Lower leg skin (tissue), 3 donors: Measurements from ENCODE around the gene FBN1.

Source experiments
- POLR2A ChIP-seq, 2 donors: fragments of 450-650 bp; IDR thresholded peaks; one replicate each; pipeline ENCODE4 v1.6.1; 2016 to 2017; ENCODE audit warnings: antibody characterized with exemption in 2 of 2, mild to moderate bottlenecking in 1 of 2, moderate library complexity in 1 of 2
- TF ChIP-seq, protein P1 (sequence below), 3 donors: fragments of 450-650 bp; IDR thresholded peaks; one replicate each; pipeline ENCODE4 v1.5.1; 2016; ENCODE audit warnings: antibody characterized with exemption in 3 of 3, mild to moderate bottlenecking in 3 of 3, moderate library complexity in 2 of 3

DNA sequence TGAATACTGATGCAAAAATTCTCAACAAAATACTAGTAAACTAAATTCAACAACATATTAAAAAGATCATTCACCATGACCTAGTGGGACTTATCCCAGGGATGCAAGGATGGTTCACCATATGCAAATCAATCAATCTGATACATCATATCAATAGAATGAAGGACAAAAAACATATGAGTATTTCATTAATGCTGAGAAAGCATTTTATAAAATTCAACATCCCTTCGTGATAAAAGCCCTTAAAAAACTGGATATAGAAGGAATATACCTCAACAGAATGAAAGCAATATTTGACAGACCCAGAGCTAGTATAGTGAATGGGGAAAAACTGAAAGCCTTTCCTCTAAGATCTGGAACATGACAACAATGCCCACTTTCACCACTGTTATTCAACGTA is 43.0 kb upstream of the FBN1 start:
- TF ChIP-seq, protein P1, sequence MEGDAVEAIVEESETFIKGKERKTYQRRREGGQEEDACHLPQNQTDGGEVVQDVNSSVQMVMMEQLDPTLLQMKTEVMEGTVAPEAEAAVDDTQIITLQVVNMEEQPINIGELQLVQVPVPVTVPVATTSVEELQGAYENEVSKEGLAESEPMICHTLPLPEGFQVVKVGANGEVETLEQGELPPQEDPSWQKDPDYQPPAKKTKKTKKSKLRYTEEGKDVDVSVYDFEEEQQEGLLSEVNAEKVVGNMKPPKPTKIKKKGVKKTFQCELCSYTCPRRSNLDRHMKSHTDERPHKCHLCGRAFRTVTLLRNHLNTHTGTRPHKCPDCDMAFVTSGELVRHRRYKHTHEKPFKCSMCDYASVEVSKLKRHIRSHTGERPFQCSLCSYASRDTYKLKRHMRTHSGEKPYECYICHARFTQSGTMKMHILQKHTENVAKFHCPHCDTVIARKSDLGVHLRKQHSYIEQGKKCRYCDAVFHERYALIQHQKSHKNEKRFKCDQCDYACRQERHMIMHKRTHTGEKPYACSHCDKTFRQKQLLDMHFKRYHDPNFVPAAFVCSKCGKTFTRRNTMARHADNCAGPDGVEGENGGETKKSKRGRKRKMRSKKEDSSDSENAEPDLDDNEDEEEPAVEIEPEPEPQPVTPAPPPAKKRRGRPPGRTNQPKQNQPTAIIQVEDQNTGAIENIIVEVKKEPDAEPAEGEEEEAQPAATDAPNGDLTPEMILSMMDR (IDR thresholded peaks at IDR 0.05), result no peak
- no peak for TF ChIP-seq POLR2A (IDR thresholded peaks at IDR 0.05)
